IPS DF 6.9 (cell line): ENCODE data around the gene CHST11.
"Not testable (repeated sequence)": the region's sequence is repeated elsewhere in the genome, so short reads cannot be mapped to it uniquely, and the experiment has no call there.

Experiments used
- DNase-seq: peaks from one replicate; pipeline ENCODE4 v3.0.0-alpha.2; 2013; ENCODE audit warnings: low read depth, low spot score
- H3K27ac ChIP-seq: one replicate; pipeline ENCODE4 v1.5.1; 2013; ENCODE audit warnings: low read length, control low read depth
- H3K27me3 ChIP-seq: 2 replicates; pipeline ENCODE4 v1.6.1; 2013; ENCODE audit warnings: mild to moderate bottlenecking, low read length; ENCODE audit not compliant: control insufficient read depth, insufficient read depth
- H3K36me3 ChIP-seq: 2 replicates; pipeline ENCODE4 v1.6.1; 2013; ENCODE audit warnings: low read length; ENCODE audit not compliant: control insufficient read depth, insufficient read depth
- H3K4me1 ChIP-seq: 2 replicates; pipeline ENCODE4 v1.6.1; 2013; ENCODE audit warnings: low read length; ENCODE audit not compliant: control insufficient read depth, insufficient read depth
- H3K4me3 ChIP-seq: 2 replicates; pipeline ENCODE4 v1.5.1; 2013; ENCODE audit warnings: mild to moderate bottlenecking, low read length
- H3K9me3 ChIP-seq: 2 replicates; pipeline ENCODE4 v1.6.1; 2013; ENCODE audit warnings: low read length, inconsistent platforms; ENCODE audit not compliant: control insufficient read depth, insufficient read depth
- WGBS: extraction: QIAGEN DNeasy Blood & Tissue Kit; methylation state at CpG from one replicate; pipeline ENCODE4 v1.1.7; 2013; ENCODE audit warnings: mixed read lengths, missing lambda C conversion rate; ENCODE audit not compliant: insufficient read length, insufficient coverage; 5-methylcytosine and 5-hydroxymethylcytosine counted together

CHST11 gene

DNA sequence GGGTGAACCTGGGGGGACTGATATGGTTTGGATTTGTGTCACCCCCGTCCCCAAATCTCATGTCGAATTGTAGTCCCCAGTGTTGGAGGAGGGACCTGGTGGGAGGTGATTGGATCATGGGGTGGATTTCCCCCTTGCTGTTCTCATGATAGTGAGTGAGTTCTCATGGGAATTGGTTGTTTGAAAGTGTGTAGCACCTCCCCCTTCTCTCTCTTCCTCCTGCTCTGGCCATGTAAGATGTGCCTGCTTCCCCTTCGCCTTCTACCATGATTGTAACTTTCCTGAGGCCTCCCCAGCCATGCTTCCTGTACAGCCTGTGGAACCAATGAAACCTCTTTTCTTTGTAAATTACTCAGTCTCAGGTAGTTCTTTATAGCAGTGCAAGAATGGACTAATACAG, 156.6 kb downstream of the CHST11 start:
- WGBS, result no CpG with 5 or more reads among the region's 3 CpGs
- DNase-seq, H3K4me1 ChIP-seq, H3K4me3 ChIP-seq, H3K27ac ChIP-seq, H3K27me3 ChIP-seq, H3K9me3 ChIP-seq, H3K36me3 ChIP-seq: not testable (repeated sequence)

DNA sequence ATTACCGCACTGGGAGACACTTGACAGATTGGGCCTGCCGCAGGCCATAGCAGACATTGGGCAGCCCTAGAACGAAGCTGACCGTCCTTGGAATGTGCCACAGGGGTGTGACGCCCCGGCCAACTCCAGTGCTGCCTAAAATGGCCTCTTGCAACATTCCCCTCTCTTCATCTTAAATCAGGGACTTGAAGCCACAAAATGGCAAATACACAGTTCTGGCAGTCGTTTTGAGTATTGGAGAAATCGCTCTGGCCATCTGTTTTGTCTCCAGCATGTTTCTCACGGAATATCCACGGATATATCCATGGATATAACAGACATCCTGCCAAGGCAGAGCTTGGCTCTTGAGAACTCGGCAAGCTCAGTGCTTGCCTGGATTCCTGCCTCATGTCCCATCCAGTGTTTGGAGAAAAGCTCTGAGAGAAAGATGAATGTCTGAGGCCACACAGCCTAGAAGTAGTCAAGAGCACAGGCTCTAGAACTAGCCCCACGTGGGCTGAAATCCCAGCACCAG, 158.4 kb downstream of the CHST11 start:
- Histone ChIP-seq H3K4me1 (0 out of 2 replicates have a peak, but pooled peaks cover 3% of the 10 kb centered on the region), H3K27me3 (no peaks in the 10 kb centered on the region), H3K9me3 (no peaks in the 10 kb centered on the region), H3K4me3 (no peak overlapping the region), H3K36me3 (no peaks in the 10 kb centered on the region), H3K27ac (no peak overlapping the region)
- no CpG with 5 or more reads among the region's 12 CpGs for WGBS
- DNase-seq, result no peak

DNA sequence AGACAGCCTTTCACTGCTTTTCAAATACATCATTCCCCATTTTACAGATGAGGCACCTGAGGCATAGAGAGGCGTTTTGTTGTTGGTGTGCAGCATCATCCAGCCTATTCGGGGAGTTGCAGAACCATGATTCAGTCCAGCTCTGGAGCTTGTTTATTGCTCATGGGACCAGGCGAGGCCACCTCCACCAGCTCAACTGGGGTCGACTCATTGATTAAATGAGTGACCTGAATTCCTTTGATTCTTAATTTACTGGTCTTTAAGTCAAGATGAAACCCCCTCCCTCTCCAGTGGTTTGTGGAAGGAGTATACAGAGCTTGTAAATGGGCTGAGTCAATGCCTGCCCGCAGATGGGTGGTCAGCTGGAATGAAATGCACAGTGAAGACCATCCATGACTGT, 161.9 kb downstream of the CHST11 start:
- no peak for DNase-seq
- Histone ChIP-seq H3K4me3 (no peak overlapping the region), H3K36me3 (no peaks in the 10 kb centered on the region), H3K27me3 (no peaks in the 10 kb centered on the region), H3K9me3 (no peaks in the 10 kb centered on the region), H3K4me1 (peaks cover 7% of the 10 kb centered on the region; the same call in 1 of the 2 replicates), H3K27ac (no peak overlapping the region)
- WGBS, result no CpG with 5 or more reads among the region's 5 CpGs

DNA sequence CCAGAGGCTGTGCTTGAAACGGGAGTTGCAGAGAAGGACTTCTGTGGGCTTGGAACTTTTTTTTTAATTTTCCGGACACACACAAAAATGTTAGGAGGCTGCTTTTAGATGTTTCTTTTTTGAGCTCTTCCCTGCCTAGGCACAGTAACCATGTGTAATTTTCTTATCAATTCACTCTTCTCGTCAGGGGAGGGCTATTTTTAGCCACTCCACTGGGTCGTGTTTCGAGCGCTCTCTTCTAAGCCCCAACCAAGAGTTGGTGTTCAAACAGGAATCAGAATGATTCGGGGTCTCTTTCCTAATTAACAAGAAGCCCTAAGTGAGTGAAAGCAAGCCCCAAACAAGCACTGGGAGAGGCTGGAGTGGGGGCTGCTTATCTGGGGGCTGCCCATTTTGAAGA, 162.6 kb downstream of the CHST11 start:
- Histone ChIP-seq H3K4me3 (no peak overlapping the region), H3K9me3 (no peaks in the 10 kb centered on the region), H3K27ac (no peak overlapping the region), H3K4me1 (peaks cover 7% of the 10 kb centered on the region; the same call in 1 of the 2 replicates), H3K27me3 (no peaks in the 10 kb centered on the region), H3K36me3 (no peaks in the 10 kb centered on the region)
- DNase-seq, result no peak
- no CpG with 5 or more reads among the region's 7 CpGs for WGBS

DNA sequence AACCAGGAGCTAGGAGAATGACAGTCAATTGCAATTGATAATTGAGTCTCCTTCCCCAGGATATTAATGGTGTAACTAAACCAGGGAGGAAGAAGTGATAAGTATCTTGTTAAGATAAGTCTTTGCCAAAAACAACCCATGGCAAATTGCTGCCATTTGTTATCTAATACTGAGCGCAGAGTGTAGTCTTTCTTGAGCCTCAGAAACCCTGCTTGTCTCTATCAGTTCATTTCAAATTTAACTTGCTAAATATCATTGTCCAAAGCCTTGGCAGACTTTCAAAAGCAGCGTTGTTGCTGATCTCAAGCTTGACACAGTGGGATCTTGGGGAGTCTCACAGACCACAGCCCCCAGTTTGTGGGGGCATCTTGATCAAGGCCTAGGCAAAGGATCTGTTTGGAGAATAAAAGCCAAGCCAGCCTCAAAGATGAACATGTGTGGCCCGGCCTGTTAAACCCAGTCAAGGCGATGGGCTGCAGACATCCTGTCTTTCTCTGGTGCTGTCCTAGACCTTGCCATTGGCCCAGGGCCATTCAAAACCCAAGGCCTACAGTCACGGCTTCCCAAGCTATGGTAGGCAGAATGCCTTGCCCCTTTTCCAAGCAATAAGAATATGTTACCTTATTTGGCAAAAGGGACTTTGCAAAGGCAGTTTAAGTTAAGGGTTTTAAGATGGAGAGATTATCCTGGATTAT, 164.2 kb downstream of the CHST11 start:
- no CpG with 5 or more reads among the region's 5 CpGs for WGBS
- no peak overlapping the region for H3K27ac ChIP-seq
- no peaks in the 10 kb centered on the region for H3K27me3 ChIP-seq
- peaks cover 7% of the 10 kb centered on the region; the same call in 1 of the 2 replicates for H3K4me1 ChIP-seq
- H3K36me3 ChIP-seq, result no peaks in the 10 kb centered on the region
- no peaks in the 10 kb centered on the region for H3K9me3 ChIP-seq
- no peak overlapping the region for H3K4me3 ChIP-seq
- DNase-seq, result no peak

DNA sequence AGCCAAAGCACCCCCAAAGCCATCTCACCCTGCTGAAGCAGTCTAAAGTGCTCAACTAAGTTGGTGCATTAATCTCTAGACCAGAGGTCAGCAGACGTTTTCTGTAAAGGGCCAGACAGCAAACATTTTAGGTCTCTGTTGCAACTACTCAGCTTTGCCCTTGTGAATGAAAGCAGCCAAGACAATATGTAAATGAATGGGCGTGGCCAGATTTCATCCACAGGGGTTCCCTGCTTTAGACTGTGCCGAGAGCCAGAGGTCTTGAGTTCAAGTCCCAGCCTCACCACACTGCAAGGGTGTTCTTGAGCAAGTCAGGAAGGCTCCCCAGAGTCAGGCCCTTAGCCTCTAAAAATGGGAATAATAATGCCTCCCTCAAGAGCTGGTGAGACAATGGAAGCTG, 166.2 kb downstream of the CHST11 start:
- H3K27me3 ChIP-seq, result no peaks in the 10 kb centered on the region
- H3K36me3 ChIP-seq, result no peaks in the 10 kb centered on the region
- H3K27ac ChIP-seq, result no peak overlapping the region
- H3K4me1 ChIP-seq, result peaks cover 7% of the 10 kb centered on the region; the same call in 1 of the 2 replicates
- WGBS, result no CpG with 5 or more reads among the region's 3 CpGs
- H3K9me3 ChIP-seq, result no peaks in the 10 kb centered on the region
- DNase-seq, result no peak
- H3K4me3 ChIP-seq, result no peak overlapping the region

DNA sequence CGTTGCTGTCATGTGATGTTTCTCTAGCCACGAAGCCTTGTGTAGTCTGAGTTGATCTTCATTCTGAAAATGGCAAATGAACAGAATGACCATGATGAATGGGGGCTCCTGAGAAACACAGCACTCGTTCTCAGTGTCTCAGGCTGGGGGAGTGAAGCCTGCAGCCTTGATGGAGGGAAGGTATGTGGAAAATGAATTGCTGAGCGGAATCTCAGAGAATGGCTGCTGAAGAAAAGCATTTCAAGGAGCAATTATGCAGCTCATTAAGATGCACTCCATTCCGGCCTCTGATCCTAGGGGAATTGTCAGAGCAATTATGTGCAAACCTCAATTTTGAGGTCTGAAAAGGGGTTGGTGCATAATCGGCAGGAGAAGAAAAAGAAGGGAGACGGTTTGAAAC, 167.1 kb downstream of the CHST11 start:
- DNase-seq, result no peak
- Histone ChIP-seq H3K9me3 (no peaks in the 10 kb centered on the region), H3K4me3 (no peak overlapping the region), H3K27me3 (no peaks in the 10 kb centered on the region), H3K4me1 (peaks cover 6% of the 10 kb centered on the region; the same call in 1 of the 2 replicates), H3K27ac (no peak overlapping the region), H3K36me3 (no peaks in the 10 kb centered on the region)
- WGBS, result no CpG with 5 or more reads among the region's 7 CpGs

DNA sequence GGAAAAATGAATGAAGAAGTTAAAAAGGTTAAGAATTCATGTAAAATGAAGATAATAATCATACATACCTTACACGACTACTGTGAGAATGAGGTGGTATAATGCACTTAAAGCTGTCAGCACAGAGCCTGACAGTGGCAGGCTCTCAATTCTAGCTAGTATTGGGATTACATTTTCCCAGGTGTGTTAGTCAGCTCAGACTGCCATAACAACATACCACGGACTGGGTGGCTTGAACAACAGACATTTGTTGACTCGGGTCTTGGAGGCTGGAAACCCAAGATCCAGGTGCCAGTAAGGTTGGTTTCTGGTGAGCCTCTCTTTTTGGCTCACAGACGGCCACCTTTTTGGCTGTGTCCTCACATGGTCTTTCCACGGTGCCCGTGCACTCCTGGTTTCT, 167.8 kb downstream of the CHST11 start:
- WGBS, result no CpG with 5 or more reads among the region's 6 CpGs
- H3K36me3 ChIP-seq, result no peaks in the 10 kb centered on the region
- peaks cover 3% of the 10 kb centered on the region; the same call in 1 of the 2 replicates for H3K4me1 ChIP-seq
- no peak overlapping the region for H3K27ac ChIP-seq
- DNase-seq, result no peak
- H3K4me3 ChIP-seq, result no peak overlapping the region
- H3K9me3 ChIP-seq, result no peaks in the 10 kb centered on the region
- no peaks in the 10 kb centered on the region for H3K27me3 ChIP-seq

DNA sequence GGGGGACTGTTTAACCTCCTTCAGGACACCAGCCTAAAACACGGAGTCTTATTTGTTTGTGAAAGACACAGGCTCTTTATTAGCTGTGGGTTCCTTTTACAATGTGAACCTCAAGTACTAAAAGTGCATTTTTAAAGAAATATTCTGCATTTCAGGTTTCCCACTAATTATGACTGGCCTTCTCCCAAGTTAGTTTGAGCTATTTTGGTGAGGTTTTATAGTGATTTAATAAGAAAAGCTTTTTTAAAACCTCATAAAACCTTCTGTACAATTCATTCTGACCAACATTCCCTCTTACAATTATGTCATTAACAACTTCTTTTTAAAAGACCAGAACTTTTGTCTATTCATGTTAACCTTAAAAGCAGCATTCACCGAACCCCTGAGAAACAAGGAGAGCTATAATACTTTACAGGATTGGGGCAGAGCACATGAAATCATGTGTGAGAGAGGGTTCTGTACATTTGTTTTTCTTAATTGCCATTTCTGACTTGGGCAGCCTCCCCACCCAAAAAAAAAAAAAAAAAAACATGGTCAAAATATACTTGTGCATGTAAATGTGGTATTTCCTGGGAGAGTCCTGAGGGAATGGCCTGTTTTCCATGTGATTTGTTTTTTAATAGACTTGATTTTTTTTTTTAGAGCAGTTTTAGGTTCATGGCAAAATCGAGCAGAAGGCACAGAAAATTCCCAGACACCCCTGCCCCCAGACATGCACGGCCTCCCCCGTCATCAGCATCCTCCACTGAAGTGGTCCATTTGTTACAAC, 169.5 kb downstream of the CHST11 start:
- no peaks in the 10 kb centered on the region for H3K9me3 ChIP-seq
- H3K4me1 ChIP-seq, result peaks cover 4% of the 10 kb centered on the region
- H3K27me3 ChIP-seq, result no peaks in the 10 kb centered on the region
- H3K36me3 ChIP-seq, result no peaks in the 10 kb centered on the region
- H3K4me3 ChIP-seq, result no peak overlapping the region
- H3K27ac ChIP-seq, result no peak overlapping the region
- DNase-seq, result no peak
- WGBS, result no CpG with 5 or more reads among the region's 5 CpGs

DNA sequence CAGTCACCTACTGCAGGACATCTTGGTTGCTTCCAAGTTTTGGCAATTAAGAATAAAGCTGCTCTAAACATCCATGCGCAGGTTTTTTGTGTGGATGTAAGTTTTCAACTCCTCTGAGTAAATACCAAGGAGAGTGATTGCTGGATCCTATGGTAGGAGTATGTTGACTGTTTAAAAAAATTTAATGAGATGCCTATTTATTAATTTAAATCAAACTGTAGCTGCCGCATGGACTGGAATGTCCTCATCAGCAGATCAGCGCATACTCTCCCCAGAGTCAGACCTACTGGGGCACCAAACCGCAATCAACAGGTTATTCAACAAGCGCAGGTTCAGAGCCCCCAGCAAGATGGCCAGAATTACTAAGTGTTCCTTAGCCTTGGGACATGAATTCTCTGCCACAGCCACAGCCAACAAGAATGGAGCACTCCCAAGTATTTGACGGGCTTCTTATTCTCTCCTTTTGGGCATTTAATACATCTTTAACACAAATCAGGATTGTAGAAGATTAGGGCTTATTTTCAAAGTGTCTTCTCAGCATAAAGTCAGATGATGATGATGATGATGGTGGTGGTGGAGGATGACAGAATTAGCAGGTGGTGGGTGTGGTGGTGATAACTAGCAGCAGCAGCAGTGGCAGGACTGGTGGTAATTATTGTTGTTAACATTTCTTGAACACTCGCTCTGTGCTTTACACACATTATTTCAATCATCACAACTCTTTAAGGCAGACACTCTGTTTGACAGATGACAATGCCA, 170.7 kb downstream of the CHST11 start:
- no peak for DNase-seq
- WGBS, result no CpG with 5 or more reads among the region's 7 CpGs
- peaks cover 4% of the 10 kb centered on the region for H3K4me1 ChIP-seq
- H3K9me3 ChIP-seq, result no peaks in the 10 kb centered on the region
- H3K4me3 ChIP-seq, result no peak overlapping the region
- no peak overlapping the region for H3K27ac ChIP-seq
- no peaks in the 10 kb centered on the region for H3K36me3 ChIP-seq
- H3K27me3 ChIP-seq, result no peaks in the 10 kb centered on the region
